K562 (cell line): ENCODE results near the gene FGFBP3. TPM values are rescaled to one million over a fixed set of nuclear protein-coding genes. Genes with fewer than 3 reads are reported as not detected.

Source experiments
- ATF1 ChIP-seq, 2 experiments: fragments of 450-650 bp in 1 of 2; IDR thresholded peaks; 2 replicates each; pipeline ENCODE4 v1.6.1; 2016; ENCODE audit warnings: missing compliant biosample characterization in 1 of 2, missing genetic modification characterization in 1 of 2
- ELF4 ChIP-seq: fragments of 450-650 bp; formaldehyde crosslinking; IDR thresholded peaks from 2 replicates; pipeline ENCODE4 v1.4.0; 2022; ENCODE audit warnings: missing genetic modification characterization
- FOXP1 ChIP-seq: sonication (generic); formaldehyde crosslinking; IDR thresholded peaks from 2 replicates; pipeline ENCODE4 v1.8.0; 2022; ENCODE audit warnings: mild to moderate bottlenecking, missing genetic modification reagents
- HOXB6 ChIP-seq: fragments of 250-450 bp; sonication (Bioruptor Pico); IDR thresholded peaks from 2 replicates; pipeline ENCODE4 v1.5.1; 2022; ENCODE audit warnings: mild to moderate bottlenecking, borderline replicate concordance
- POLR2A ChIP-seq: fragments of 450-650 bp; conservative IDR thresholded peaks from 2 replicates; pipeline ENCODE4 v1.6.1; 2016
- PPARD ChIP-seq: fragments of 250-450 bp; sonication (Bioruptor Pico); IDR thresholded peaks from 2 replicates; pipeline ENCODE4 v1.8.0; 2022; ENCODE audit warnings: inconsistent platforms, mild to moderate bottlenecking, moderate library complexity
- PURB ChIP-seq: sonication (generic); formaldehyde crosslinking; IDR thresholded peaks from 2 replicates; pipeline ENCODE4 v1.9.0; 2021; ENCODE audit warnings: low read depth, mild to moderate bottlenecking, missing genetic modification reagents
- REST ChIP-seq, 2 experiments: fragments of 450-650 bp; formaldehyde crosslinking in 1 of 2; IDR thresholded peaks; 2 replicates each; pipeline versions ENCODE4 v1.4.0 to v1.6.1; 2014 to 2020; ENCODE audit warnings: mild to moderate bottlenecking in 2 of 2, borderline replicate concordance in 1 of 2, low read depth in 1 of 2
- ZNF23 ChIP-seq: fragments of 250-450 bp; sonication (Bioruptor Pico); IDR thresholded peaks from 2 replicates; pipeline ENCODE4 v1.4.0; 2020; ENCODE audit warnings: mild to moderate bottlenecking
- ZNF609 ChIP-seq: sonication (generic); formaldehyde crosslinking; IDR thresholded peaks from 2 replicates; pipeline ENCODE4 v1.8.1; 2023; ENCODE audit warnings: missing genetic modification reagents, mild to moderate bottlenecking, borderline replicate concordance
- ZNF717 ChIP-seq: fragments of 250-450 bp; sonication (Bioruptor Pico); IDR thresholded peaks from 2 replicates; pipeline ENCODE4 v1.5.0; 2021
- ZNF764 ChIP-seq: fragments of 250-450 bp; sonication (Bioruptor Pico); IDR thresholded peaks from 2 replicates; pipeline ENCODE4 v1.4.0; 2020; ENCODE audit warnings: low read depth, mild to moderate bottlenecking, moderate library complexity
- polyA plus RNA-seq, 8 experiments: library from polyadenylated mRNA; depleted of rRNA in 4 of 8; stranded (reverse) in 5 of 8; unstranded in 3 of 8; fragments of >200 nt; fragmentation: Nextera tagmentation in 2 of 8; fragmentation: Illumina TruSeq in 1 of 8; extraction: Ambion mirVana in 2 of 8; extraction: Trizol in 1 of 8; gene quantifications; 2 replicates each; pipeline versions ENCODE4 v1.2.1 to v1.2.3, GENCODE V29; 2011 to 2014; ENCODE audit warnings: inconsistent platforms in 1 of 8, missing spikeins in 1 of 8
- total RNA-seq, 7 experiments: library from RNA; depleted of rRNA in 6 of 7; stranded (reverse); fragments of >200 nt in 6 of 7; fragmentation: Illumina TruSeq in 2 of 7; extraction: Trizol in 2 of 7; gene quantifications; 2 replicates each; pipeline versions ENCODE4 v1.2.1 to v1.2.3, GENCODE V29; 2011 to 2021; ENCODE audit warnings: low replicate concordance in 1 of 7
- TF ChIP-seq, protein P1 (sequence below): fragments of 250-450 bp; sonication (Bioruptor Pico); IDR thresholded peaks from 2 replicates; pipeline ENCODE4 v1.4.0; 2020

The FGFBP3 gene
- total and polyA plus RNA-seq, 9 of the 15 experiments (the other 6 are each of a cell fraction or from before 2014, with no cell fraction given), result 0.58 to 3.0 (median 1.5) TPM

GRCh38 chr10:91908337-91909116 lies 759 bp downstream of the FGFBP3 start (continued):
- peak; percentile 44; the same call in 1 of the 2 replicates for TF ChIP-seq REST (IDR thresholded peaks at IDR 0.05; ENCODE audit: borderline replicate concordance)
- TF ChIP-seq REST (CRISPR knock-in tag; IDR thresholded peaks at IDR 0.05; ENCODE audit: low read depth), result no peak
- TF ChIP-seq ZNF23 (CRISPR knock-in tag), result no peak
- peak; percentile 67; the same call in 1 of the 2 replicates for TF ChIP-seq POLR2A
- TF ChIP-seq PPARD, result no peak
- 0 out of 2 replicates have a peak, but pooled peaks have one; percentile 43 for TF ChIP-seq FOXP1 (CRISPR knock-in tag)
- no peak for TF ChIP-seq HOXB6 (CRISPR knock-in tag)
- TF ChIP-seq ATF1 (CRISPR knock-in tag; IDR thresholded peaks at IDR 0.05), result no peak
- TF ChIP-seq ATF1 (tag; IDR thresholded peaks at IDR 0.05), result peak; percentile 50
- no peak for TF ChIP-seq PURB (CRISPR knock-in tag)
- no peak for TF ChIP-seq ZNF764 (CRISPR knock-in tag)
- TF ChIP-seq ZNF609 (CRISPR knock-in tag), result no peak
- TF ChIP-seq, protein P1, sequence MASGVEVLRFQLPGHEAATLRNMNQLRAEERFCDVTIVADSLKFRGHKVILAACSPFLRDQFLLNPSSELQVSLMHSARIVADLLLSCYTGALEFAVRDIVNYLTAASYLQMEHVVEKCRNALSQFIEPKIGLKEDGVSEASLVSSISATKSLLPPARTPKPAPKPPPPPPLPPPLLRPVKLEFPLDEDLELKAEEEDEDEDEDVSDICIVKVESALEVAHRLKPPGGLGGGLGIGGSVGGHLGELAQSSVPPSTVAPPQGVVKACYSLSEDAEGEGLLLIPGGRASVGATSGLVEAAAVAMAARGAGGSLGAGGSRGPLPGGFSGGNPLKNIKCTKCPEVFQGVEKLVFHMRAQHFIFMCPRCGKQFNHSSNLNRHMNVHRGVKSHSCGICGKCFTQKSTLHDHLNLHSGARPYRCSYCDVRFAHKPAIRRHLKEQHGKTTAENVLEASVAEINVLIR (CRISPR knock-in tag), result no peak
- TF ChIP-seq ZNF717 (CRISPR knock-in tag), result no peak
- no peak for TF ChIP-seq ELF4 (CRISPR knock-in tag)
